Large intestine (tissue), 3 donors: ENCODE results near the gene ZMYND11. TPM values are rescaled to one million over a fixed set of nuclear protein-coding genes. Genes with fewer than 3 reads are reported as not detected.
A peak's percentile ranks its signal among the peaks of the same experiment; 100 is the strongest.

Experiments used
- DNase-seq, 2 donors: peaks; one replicate each; pipeline versions ENCODE4 v3.0.0 to v3.0.0-alpha.2; 2013
- H3K27ac ChIP-seq: one replicate; pipeline ENCODE4 v1.5.1; 2013; ENCODE audit warnings: low read length
- H3K27me3 ChIP-seq: 2 replicates; pipeline ENCODE4 v1.6.1; 2013; ENCODE audit warnings: low read length; ENCODE audit not compliant: control insufficient read depth, insufficient read depth
- H3K36me3 ChIP-seq: 2 replicates; pipeline ENCODE4 v1.6.1; 2013; ENCODE audit warnings: low read length; ENCODE audit not compliant: control insufficient read depth, insufficient read depth
- H3K4me1 ChIP-seq: one replicate; pipeline ENCODE4 v1.6.1; 2013; ENCODE audit warnings: low read length; ENCODE audit not compliant: control insufficient read depth, insufficient read depth
- H3K4me3 ChIP-seq: one replicate; pipeline ENCODE4 v1.5.1; 2013; ENCODE audit warnings: low read length
- H3K9me3 ChIP-seq: one replicate; pipeline ENCODE4 v1.6.1; 2013; ENCODE audit warnings: mild to moderate bottlenecking, low read depth, low read length, moderate library complexity; ENCODE audit not compliant: control insufficient read depth
- WGBS: methylation state at CpG from one replicate; pipeline ENCODE4 v1.1.5; 2013; ENCODE audit warnings: low lambda C conversion rate; ENCODE audit not compliant: insufficient coverage; 5-methylcytosine and 5-hydroxymethylcytosine counted together
- polyA plus RNA-seq: library from polyadenylated mRNA; unstranded; fragments of 120-200 nt; gene quantifications from one replicate; pipeline ENCODE4 v1.2.1, GENCODE V29; 2013

ZMYND11 gene
- polyA plus RNA-seq, 1 donor = 69.8 TPM

DNA sequence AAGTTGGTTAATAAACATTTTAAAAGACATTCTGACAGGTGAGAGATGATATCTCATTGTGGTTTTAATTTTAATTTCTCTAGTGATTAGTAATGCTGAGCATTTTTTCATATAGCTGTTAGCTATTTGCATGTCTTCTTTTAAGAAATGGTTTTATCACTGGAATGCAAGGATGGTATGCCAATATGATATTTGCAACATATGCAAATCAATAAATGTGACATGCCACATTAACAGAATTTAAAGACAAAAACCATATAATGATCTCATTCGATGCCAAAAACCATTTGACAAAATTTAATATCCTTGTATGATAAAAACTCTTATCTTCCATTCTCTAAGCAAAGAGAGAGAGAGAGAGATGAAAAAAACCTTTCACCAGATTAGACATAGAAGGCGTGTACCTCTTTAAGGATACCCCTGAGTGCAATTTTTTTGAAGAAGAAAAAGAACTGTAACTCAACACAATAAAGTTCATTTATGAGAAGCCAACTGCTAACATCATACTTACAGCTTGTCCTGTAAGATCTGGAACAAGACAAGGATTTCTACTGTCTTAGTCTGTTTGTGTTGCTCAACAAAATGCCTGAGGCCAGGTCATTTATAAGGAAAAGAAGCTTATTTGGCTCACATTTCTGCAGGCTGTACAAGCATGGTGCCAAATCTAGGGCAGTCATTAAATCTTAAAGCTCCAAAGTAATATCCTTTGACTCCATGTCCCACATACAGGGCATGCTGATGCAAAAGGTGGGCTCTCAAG is 39.7 kb upstream of the ZMYND11 start:
- DNase-seq = no peak
- H3K4me1 ChIP-seq = no peaks in the 10 kb centered on the region
- WGBS = 29% methylated on average over 1 of the region's 2 CpGs

GRCh38 chr10:96466-96865 is 38.8 kb upstream of the ZMYND11 start:
- Histone ChIP-seq H3K27ac (no peak overlapping the region), H3K4me3 (no peak overlapping the region), H3K9me3 (peaks cover 5% of the 10 kb centered on the region), H3K4me1 (no peaks in the 10 kb centered on the region), H3K36me3 (no peaks in the 10 kb centered on the region), H3K27me3 (no peaks in the 10 kb centered on the region)
- DNase-seq = no peak
- WGBS = no CpG with 5 or more reads among the region's 1 CpG

More for the DNA sequence above, 39.7 kb upstream of the ZMYND11 start:
- Histone ChIP-seq H3K27ac (no peak overlapping the region), H3K4me3 (no peak overlapping the region), H3K36me3 (no peaks in the 10 kb centered on the region), H3K27me3 (no peaks in the 10 kb centered on the region), H3K9me3 (peaks cover 5% of the 10 kb centered on the region)

DNA sequence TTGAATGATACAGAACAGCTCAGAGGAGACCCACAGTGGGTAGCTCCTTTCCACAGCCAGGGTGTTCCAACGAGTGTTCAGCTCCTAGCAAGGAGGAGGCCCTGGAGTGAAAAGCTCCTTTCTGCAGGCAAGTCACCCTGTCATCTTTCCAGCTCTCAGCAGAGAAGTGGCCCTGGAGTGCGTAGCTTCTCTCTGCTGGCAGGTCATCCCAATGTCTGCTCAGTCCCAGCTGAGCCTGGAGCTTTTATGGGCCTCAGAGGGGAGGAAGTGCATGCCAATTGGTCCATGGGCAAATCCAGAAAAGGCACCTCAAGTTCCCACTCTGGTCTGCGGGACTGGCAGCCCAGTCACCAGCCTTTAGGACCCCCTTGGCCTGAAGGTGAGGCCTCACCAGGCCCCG is 30.8 kb upstream of the ZMYND11 start:
- no CpG with 5 or more reads among the region's 4 CpGs for WGBS
- H3K27ac ChIP-seq = no peak overlapping the region
- DNase-seq = no peak
- H3K4me3 ChIP-seq = no peak overlapping the region
- no peaks in the 10 kb centered on the region for H3K36me3 ChIP-seq
- no peaks in the 10 kb centered on the region for H3K27me3 ChIP-seq
- H3K4me1 ChIP-seq = no peaks in the 10 kb centered on the region
- peaks cover 10% of the 10 kb centered on the region for H3K9me3 ChIP-seq

DNA sequence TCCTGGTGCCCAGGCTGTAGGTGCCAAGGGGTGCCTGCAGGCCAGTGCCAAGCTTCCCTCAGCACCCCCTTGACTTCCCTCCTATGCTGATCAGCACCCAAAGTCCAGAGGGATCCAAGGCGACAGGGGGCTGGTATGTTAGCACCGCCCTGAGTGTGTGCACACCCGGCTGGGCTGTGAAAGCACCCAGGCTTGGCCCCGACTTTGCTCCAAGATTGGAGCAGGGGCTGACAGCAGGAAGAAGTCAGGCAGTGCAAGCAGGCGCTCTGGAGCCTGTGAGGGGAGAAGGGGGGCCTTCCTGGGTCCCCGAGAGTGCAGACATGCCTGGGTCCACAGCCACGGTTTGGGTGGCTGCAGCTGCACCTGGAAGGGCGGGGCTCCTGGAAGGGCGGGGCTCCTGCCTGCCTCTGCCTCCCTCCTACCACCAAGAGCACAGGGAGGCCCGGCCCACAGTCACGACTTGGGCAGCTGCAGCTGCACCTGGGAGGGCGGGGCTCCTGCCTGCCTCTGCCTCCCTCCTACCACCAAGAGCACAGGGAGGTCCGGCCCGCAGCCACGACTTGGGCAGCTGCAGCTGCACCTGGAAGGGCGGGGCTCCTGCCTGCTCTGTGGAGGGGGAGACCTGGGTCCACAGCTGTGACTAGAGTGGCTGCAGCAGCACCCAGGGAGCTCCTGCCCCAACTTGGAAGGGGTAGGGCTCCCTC is 30.2 kb upstream of the ZMYND11 start:
- peaks cover 10% of the 10 kb centered on the region for H3K9me3 ChIP-seq
- no peaks in the 10 kb centered on the region for H3K4me1 ChIP-seq
- no peak for DNase-seq
- no peak overlapping the region for H3K27ac ChIP-seq
- WGBS = no CpG with 5 or more reads among the region's 16 CpGs
- no peaks in the 10 kb centered on the region for H3K36me3 ChIP-seq
- H3K27me3 ChIP-seq = no peaks in the 10 kb centered on the region
- H3K4me3 ChIP-seq = no peak overlapping the region

DNA sequence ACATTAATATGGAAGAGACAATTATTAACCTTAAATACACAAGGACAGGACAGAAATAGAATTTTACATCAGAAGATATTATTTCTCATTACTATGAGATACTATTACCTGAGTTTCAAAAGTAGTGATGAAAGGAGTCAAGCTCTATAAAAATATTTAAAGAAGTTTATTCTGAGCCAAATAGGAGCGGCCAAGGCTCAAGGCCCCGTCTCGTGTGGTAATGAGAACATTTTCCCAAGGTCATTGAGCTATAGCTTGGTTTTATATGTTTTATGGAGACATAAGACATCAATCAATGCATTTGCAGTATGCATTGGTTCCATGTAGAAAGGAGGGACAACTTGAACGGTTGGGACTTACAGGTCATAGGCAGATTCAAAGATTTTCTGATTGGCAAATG is 29.4 kb upstream of the ZMYND11 start:
- H3K27ac ChIP-seq = no peak overlapping the region
- 80% methylated on average over 2 of the region's 4 CpGs for WGBS
- no peaks in the 10 kb centered on the region for H3K36me3 ChIP-seq
- peaks cover 10% of the 10 kb centered on the region for H3K9me3 ChIP-seq
- H3K27me3 ChIP-seq = no peaks in the 10 kb centered on the region
- DNase-seq = no peak
- no peaks in the 10 kb centered on the region for H3K4me1 ChIP-seq
- H3K4me3 ChIP-seq = no peak overlapping the region

GRCh38 chr10:106740-107139 is 28.5 kb upstream of the ZMYND11 start:
- no peaks in the 10 kb centered on the region for H3K27me3 ChIP-seq
- no peaks in the 10 kb centered on the region for H3K36me3 ChIP-seq
- H3K9me3 ChIP-seq = peaks cover 10% of the 10 kb centered on the region
- no peaks in the 10 kb centered on the region for H3K4me1 ChIP-seq
- no peak overlapping the region for H3K4me3 ChIP-seq
- 83% methylated on average over 1 of the region's 6 CpGs for WGBS
- DNase-seq = no peak
- H3K27ac ChIP-seq = no peak overlapping the region

- H3K27me3 ChIP-seq = no peaks in the 10 kb centered on the region
- DNase-seq = peak; percentile 54 to 74
- no CpG with 5 or more reads among the region's 3 CpGs for WGBS
- no peaks in the 10 kb centered on the region for H3K4me1 ChIP-seq
- peak overlapping the region; percentile 37 for H3K27ac ChIP-seq
- no peaks in the 10 kb centered on the region for H3K36me3 ChIP-seq
- H3K9me3 ChIP-seq = no peaks in the 10 kb centered on the region
- H3K4me3 ChIP-seq = no peak overlapping the region
Measured at GRCh38 chr10:112246-112645, 23.0 kb upstream of the ZMYND11 start.

GRCh38 chr10:124874-125273 is 10.4 kb upstream of the ZMYND11 start:
- WGBS = no CpG with 5 or more reads among the region's 1 CpG
- no peaks in the 10 kb centered on the region for H3K36me3 ChIP-seq
- peaks cover 4% of the 10 kb centered on the region for H3K9me3 ChIP-seq
- no peak overlapping the region for H3K27ac ChIP-seq
- H3K4me3 ChIP-seq = no peak overlapping the region
- no peaks in the 10 kb centered on the region for H3K27me3 ChIP-seq
- H3K4me1 ChIP-seq = no peaks in the 10 kb centered on the region
- DNase-seq = no peak

- no CpG with 5 or more reads among the region's 9 CpGs for WGBS
- peaks cover 4% of the 10 kb centered on the region for H3K9me3 ChIP-seq
- H3K4me3 ChIP-seq = no peak overlapping the region
- no peaks in the 10 kb centered on the region for H3K4me1 ChIP-seq
- H3K36me3 ChIP-seq = no peaks in the 10 kb centered on the region
- H3K27me3 ChIP-seq = no peaks in the 10 kb centered on the region
- no peak overlapping the region for H3K27ac ChIP-seq
- no peak for DNase-seq
Measured at GRCh38 chr10:127612-128432, 7.4 kb upstream of the ZMYND11 start.

DNA sequence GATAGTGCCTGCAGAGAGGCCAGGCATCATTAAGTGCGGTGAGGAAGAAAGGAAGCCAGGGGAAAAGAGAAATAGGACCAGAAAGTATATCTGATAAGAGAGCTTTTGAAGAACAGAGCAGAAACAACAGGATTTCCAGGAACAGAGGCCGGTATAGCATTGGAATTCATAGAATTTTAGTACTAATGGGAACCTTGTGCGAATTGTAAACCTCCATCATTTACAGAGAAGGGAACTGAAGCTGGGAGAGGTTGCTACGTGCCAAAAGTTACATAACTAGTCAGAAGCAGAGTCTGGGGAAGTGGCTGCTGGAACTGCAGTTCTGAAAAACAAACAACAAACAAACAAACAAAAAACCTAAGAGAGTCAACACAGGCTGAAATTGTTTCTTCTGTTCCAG is 5.4 kb upstream of the ZMYND11 start:
- Histone ChIP-seq H3K4me3 (no peak overlapping the region), H3K27me3 (no peaks in the 10 kb centered on the region), H3K27ac (no peak overlapping the region), H3K9me3 (no peaks in the 10 kb centered on the region), H3K36me3 (no peaks in the 10 kb centered on the region), H3K4me1 (peaks cover 3% of the 10 kb centered on the region)
- DNase-seq = no peak
- WGBS = 60% methylated on average over 1 of the region's 4 CpGs
